ENCODE data around the gene CYP27B1. TPM values are rescaled to one million over a fixed set of nuclear protein-coding genes. Genes with fewer than 3 reads are reported as not detected.
A peak's percentile ranks its signal among the peaks of the same experiment; 100 is the strongest.

The CYP27B1 gene, protein sequence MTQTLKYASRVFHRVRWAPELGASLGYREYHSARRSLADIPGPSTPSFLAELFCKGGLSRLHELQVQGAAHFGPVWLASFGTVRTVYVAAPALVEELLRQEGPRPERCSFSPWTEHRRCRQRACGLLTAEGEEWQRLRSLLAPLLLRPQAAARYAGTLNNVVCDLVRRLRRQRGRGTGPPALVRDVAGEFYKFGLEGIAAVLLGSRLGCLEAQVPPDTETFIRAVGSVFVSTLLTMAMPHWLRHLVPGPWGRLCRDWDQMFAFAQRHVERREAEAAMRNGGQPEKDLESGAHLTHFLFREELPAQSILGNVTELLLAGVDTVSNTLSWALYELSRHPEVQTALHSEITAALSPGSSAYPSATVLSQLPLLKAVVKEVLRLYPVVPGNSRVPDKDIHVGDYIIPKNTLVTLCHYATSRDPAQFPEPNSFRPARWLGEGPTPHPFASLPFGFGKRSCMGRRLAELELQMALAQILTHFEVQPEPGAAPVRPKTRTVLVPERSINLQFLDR
- 0.07 and 0.46 TPM in 2 replicates for total RNA-seq (2014; rRNA removed; shearing (Covaris generic); ENCODE audit: low replicate concordance)

DNA sequence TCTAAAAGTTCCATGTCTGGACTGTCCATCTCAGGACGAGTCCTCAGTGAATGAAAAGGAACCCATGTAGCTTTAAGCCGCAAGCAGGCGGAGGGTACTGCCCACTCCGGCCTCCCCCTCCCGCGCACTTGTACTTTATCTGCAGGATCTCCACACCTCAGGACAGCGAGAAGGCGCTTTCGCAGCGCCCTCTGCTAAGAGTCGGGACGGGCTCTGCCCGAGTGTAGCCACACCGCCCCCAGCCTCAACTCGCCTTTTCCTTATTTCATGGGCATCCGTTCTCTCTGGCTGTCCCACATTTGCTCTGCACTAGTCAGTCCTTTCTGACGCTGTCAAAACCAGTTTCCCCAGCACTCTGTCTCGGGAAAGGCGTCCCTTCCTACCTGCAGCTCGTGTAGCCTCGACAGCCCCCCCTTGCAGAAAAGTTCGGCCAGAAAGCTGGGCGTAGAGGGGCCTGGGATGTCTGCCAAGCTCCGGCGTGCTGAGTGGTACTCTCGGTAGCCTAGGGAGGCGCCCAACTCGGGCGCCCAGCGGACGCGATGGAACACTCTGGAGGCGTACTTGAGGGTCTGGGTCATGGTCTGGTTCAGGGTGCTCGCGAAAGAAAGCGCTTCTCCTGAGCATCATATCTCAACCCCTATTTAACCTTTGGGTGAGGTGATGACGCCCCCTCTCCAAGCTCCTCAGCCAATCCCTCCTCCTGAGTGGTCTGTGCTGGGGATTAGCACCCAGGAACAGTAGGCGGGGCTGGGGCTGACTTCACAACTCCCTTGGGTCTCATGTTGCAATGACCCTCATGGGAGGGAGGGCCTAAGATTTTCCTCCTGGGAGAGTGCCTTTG lies at the start of gene CYP27B1:
Gene CYP27B1, minus strand, starts transcription at position 615 of the 841 bp plus-strand sequence. Its CDS starts 37 bp downstream, at position 578.
- DNase-seq (ENCODE audit: low read depth), result peak; percentile 58
- in situ Hi-C loops (cut with HindIII; ENCODE audit: low pct_unique_long_range_greater_than_20kb, low sequenced_read_pairs), result no loop called here

DNA sequence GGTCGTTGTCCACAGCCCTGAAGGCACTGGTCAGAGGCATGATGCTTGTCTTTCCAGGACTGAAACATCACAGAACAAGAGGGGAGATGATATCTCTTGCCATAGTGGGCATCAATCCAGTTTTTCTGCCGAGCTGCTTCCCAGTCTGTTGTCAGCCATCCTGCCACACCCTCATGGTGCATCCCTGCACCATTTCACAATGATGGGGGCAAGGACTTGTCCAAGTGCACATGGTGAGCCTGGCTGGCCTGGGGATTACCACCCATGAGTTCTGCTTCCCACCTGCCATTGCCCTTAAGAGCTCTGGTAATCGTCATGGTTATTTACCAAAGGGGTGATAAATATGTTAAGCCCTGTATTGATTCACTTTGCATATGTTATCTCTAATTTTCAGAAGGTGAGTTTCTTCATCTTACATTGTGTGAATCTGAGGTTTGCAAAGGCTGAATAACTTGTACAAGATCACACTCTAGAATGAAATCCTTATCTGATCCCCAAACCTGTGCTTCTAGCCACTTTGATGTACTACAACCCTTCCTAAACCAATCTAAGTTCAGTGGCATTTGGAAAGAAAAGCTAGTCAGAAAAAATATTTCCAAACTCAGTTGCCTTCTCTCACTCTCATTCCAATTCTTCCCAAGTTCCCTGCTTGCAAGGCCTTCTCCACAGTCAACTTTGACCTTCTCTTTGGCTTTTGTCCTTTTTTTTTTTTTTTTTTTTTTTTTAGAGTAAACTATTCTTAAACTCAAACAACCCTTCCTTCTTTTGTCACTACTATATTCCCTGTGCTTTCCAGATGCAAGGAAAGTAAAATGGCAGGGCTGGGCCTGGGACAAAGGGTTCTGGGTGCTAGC lies 49.4 kb upstream of the CYP27B1 start:
- in situ Hi-C loops (cut with HindIII; ENCODE audit: low pct_unique_long_range_greater_than_20kb, low sequenced_read_pairs), result no loop called here
- DNase-seq (ENCODE audit: low read depth), result no peak

DNA sequence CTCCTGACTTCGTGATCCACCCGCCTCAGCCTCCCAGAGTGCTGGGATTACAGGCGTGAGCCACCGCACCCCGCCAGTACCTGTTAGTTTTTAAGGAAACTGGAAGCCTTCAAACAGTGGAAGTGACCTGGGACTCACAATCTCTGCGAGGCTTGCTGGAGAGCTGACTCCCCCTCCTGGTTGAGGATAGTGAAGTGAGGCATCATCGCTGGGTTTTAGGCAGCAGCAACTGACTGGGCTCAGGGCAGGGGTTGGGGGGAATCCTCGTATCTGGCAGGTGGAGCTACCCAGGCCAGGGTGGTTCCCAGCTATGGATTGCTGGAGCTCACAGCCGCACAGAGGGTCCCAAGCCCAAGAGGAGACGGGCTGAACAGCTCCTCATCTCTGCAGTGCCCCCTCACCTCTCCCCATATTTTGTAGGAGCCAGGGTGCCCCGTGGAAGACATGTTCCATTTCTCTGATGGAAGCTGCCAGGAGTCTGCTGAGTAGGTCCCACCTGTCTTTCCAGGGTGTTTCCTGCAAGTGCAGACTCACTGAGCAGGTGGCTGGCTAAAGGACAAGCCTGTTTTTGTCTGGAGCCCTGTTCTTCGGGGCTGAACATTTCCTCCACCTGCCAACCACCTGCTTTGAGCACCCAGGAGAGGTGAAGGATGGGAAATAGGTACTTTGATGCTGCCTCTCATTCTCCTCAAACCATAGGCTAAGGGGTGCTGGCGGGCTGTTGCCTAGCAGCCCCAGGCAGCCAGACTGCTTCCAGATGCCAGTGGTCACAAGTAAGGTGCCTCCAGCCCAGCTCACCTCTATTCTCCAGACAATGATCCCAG lies 48.5 kb upstream of the CYP27B1 start:
- in situ Hi-C loops (cut with HindIII; ENCODE audit: low pct_unique_long_range_greater_than_20kb, low sequenced_read_pairs), result no loop called here
- no peak for DNase-seq (ENCODE audit: low read depth)

- no peak for DNase-seq (ENCODE audit: low read depth)
- in situ Hi-C loops (cut with HindIII; ENCODE audit: low pct_unique_long_range_greater_than_20kb, low sequenced_read_pairs), result no loop called here
Measured at GRCh38 chr12:57813971-57814772, 47.3 kb upstream of the CYP27B1 start.

- in situ Hi-C loops (cut with HindIII; ENCODE audit: low pct_unique_long_range_greater_than_20kb, low sequenced_read_pairs), result no loop called here
Measured at GRCh38 chr12:57813111-57813970, 46.5 kb upstream of the CYP27B1 start.

GRCh38 chr12:57811028-57811755 lies 44.3 kb upstream of the CYP27B1 start:
- in situ Hi-C loops (cut with HindIII; ENCODE audit: low pct_unique_long_range_greater_than_20kb, low sequenced_read_pairs), result no loop called here

More at GRCh38 chr12:57813111-57813970, 46.5 kb upstream of the CYP27B1 start:
- no peak for DNase-seq (ENCODE audit: low read depth)

GRCh38 chr12:57810450-57810849 lies 43.6 kb upstream of the CYP27B1 start:
- in situ Hi-C loops (cut with HindIII; ENCODE audit: low pct_unique_long_range_greater_than_20kb, low sequenced_read_pairs), result no loop called here
- DNase-seq (ENCODE audit: low read depth), result peak; percentile 55

More at GRCh38 chr12:57811028-57811755, 44.3 kb upstream of the CYP27B1 start:
- DNase-seq (ENCODE audit: low read depth), result no peak

GRCh38 chr12:57809425-57809824 lies 42.5 kb upstream of the CYP27B1 start:
- no peak for DNase-seq (ENCODE audit: low read depth)
- in situ Hi-C loops (cut with HindIII; ENCODE audit: low pct_unique_long_range_greater_than_20kb, low sequenced_read_pairs), result no loop called here

GRCh38 chr12:57808351-57808750 lies 41.5 kb upstream of the CYP27B1 start:
- DNase-seq (ENCODE audit: low read depth), result no peak
- in situ Hi-C loops (cut with HindIII; ENCODE audit: low pct_unique_long_range_greater_than_20kb, low sequenced_read_pairs), result no loop called here

- DNase-seq (ENCODE audit: low read depth), result no peak
- in situ Hi-C loops (cut with HindIII; ENCODE audit: low pct_unique_long_range_greater_than_20kb, low sequenced_read_pairs), result no loop called here
Measured at GRCh38 chr12:57807285-57807684, 40.4 kb upstream of the CYP27B1 start.

DNA sequence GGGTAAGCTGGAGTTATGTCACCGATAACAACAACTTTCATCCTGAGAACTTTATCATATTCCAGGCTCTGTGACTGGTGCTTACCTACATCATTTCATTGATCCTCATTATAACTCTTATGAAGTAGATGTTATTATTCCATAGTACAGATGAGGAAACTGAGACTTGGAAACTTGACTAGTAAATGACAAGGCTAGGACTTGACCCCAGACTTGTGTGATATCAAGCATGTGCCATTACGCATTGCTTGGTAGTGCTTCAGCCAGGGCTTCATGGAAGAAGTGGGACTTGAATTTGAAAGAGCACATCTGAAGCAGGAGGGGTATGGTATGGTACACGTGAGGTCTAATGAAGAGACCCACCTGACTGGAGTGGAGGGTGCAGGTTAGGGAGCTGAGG lies 39.8 kb upstream of the CYP27B1 start:
- in situ Hi-C loops (cut with HindIII; ENCODE audit: low pct_unique_long_range_greater_than_20kb, low sequenced_read_pairs), result no loop called here
- DNase-seq (ENCODE audit: low read depth), result no peak

DNA sequence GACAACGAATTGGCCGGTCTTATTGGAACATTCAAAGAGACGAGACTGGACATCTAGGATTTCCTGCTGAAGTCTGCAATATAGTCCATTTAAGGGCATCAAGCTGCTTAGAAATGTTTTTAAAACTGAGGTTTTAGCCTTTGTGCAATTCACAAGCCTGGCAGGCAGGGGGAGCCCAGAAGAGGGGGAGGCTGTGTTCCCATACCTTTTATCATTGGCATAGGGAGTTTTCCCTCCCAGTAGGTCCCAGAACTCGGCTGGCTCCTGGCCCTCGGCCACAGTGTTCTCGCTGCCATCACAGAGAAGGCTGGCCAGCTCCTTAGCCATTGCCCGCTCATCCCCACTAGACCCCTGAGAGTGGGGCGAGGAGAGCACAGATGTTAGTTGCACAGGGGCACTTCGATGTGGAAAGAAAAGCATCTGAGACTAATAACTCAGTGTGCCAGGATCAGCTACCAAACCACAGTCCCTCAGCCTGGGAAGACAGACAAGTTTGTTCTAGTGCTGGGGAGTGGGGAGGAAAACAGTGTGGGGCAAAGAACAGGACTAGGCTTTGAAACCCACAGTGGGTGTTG lies 36.5 kb upstream of the CYP27B1 start:
- DNase-seq (ENCODE audit: low read depth), result peak; percentile 31
- in situ Hi-C loops (cut with HindIII; ENCODE audit: low pct_unique_long_range_greater_than_20kb, low sequenced_read_pairs), result no loop called here

- DNase-seq (ENCODE audit: low read depth), result no peak
- in situ Hi-C loops (cut with HindIII; ENCODE audit: low pct_unique_long_range_greater_than_20kb, low sequenced_read_pairs), result no loop called here
Measured at GRCh38 chr12:57802607-57803006, 35.7 kb upstream of the CYP27B1 start.

- in situ Hi-C loops (cut with HindIII; ENCODE audit: low pct_unique_long_range_greater_than_20kb, low sequenced_read_pairs), result no loop called here
- no peak for DNase-seq (ENCODE audit: low read depth)
Measured at GRCh38 chr12:57800965-57801364, 34.1 kb upstream of the CYP27B1 start.

DNA sequence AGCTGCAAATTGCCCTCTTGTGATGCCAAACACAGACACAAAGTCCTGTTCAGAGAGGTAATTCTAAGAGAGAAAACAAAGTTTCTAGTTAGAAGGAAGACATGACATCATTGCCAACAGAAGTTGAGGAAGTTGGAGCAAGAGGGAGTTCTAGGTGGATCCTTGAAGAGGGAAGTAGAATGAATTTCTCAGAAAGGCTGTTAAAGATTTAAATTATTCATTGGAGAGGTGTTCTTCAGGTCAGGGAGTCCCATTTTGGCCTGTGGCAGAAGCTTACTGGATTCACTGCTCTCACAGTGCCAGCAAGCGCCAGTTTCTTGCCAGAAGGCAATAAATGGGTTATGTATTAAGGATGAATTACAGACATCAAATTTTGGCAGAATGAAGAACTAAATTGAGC lies 31.1 kb upstream of the CYP27B1 start:
- DNase-seq (ENCODE audit: low read depth), result no peak
- in situ Hi-C loops (cut with HindIII; ENCODE audit: low pct_unique_long_range_greater_than_20kb, low sequenced_read_pairs), result no loop called here

Data from Caki2 (cell line).